Panc1 (cell line): Measurements from ENCODE around the gene SSTR1.

ENCODE experiments used
- POLR2AphosphoS5 ChIP-seq: IDR thresholded peaks from 2 replicates; pipeline ENCODE4 v1.6.1; 2012; ENCODE audit warnings: mild to moderate bottlenecking, low read depth, low read length, moderate library complexity
- TCF7L2 ChIP-seq: IDR thresholded peaks from 2 replicates; pipeline ENCODE4 v1.6.1; 2011; ENCODE audit warnings: mild to moderate bottlenecking, low read depth, low read length, inconsistent platforms
- TF ChIP-seq, protein P1 (sequence below): fragments of 450-650 bp; IDR thresholded peaks from 2 replicates; pipeline ENCODE4 v1.5.1; 2017; ENCODE audit warnings: mild to moderate bottlenecking
- TF ChIP-seq, protein P2 (sequence below), 2 experiments: IDR thresholded peaks; 2 replicates each; pipeline ENCODE4 v1.6.1; 2011 to 2012; ENCODE audit warnings: low read depth in 2 of 2, control low read depth in 1 of 2, low read length in 1 of 2, mild to moderate bottlenecking in 1 of 2, moderate library complexity in 1 of 2; ENCODE audit not compliant: insufficient read depth in 1 of 2

DNA sequence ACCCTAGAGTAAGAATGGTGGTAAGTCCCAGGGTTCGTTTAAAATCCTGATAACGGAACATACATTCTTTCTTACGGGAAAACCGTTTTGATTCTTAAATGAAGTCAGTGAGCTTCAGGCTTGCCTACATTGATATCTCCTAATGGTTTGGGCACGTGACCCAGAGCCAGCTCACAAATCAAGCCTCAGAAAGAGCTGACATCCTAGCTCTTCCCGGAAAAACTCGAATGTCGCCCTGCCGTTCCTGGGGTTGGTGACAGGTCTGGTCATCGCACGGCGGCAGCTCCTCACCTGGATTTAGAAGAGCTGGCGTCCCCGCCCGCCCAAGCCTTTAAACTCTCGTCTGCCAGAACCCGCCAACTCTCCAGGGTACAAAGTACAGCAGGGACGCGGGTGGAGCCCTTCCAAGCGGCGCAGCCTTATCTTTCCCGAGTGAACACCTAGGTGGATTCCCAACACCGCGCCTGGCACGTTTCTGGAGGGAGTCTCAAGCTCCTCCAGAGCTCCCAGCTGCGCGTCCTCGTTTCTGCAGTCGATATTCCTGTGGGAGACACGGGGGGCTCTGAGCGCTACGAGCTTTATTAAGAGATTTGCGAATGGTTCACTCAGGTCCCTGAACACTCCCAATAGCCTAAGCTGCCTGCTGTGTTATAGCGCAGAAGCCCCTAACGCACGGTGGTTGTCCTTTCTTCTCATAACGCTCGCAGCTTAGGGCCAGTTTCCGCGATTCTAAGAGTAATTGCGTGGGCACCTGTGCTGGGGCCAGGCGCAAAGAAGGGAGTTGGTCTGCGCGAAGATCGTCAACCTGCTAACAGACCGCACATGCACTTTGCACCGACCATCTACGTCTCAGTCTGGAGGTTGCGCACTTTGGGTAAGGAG lies at the start of gene SSTR1:
- TF ChIP-seq, protein P1, sequence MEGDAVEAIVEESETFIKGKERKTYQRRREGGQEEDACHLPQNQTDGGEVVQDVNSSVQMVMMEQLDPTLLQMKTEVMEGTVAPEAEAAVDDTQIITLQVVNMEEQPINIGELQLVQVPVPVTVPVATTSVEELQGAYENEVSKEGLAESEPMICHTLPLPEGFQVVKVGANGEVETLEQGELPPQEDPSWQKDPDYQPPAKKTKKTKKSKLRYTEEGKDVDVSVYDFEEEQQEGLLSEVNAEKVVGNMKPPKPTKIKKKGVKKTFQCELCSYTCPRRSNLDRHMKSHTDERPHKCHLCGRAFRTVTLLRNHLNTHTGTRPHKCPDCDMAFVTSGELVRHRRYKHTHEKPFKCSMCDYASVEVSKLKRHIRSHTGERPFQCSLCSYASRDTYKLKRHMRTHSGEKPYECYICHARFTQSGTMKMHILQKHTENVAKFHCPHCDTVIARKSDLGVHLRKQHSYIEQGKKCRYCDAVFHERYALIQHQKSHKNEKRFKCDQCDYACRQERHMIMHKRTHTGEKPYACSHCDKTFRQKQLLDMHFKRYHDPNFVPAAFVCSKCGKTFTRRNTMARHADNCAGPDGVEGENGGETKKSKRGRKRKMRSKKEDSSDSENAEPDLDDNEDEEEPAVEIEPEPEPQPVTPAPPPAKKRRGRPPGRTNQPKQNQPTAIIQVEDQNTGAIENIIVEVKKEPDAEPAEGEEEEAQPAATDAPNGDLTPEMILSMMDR, result no peak
- TF ChIP-seq TCF7L2, result no peak
- no peak for TF ChIP-seq POLR2AphosphoS5
- TF ChIP-seq, protein P2, sequence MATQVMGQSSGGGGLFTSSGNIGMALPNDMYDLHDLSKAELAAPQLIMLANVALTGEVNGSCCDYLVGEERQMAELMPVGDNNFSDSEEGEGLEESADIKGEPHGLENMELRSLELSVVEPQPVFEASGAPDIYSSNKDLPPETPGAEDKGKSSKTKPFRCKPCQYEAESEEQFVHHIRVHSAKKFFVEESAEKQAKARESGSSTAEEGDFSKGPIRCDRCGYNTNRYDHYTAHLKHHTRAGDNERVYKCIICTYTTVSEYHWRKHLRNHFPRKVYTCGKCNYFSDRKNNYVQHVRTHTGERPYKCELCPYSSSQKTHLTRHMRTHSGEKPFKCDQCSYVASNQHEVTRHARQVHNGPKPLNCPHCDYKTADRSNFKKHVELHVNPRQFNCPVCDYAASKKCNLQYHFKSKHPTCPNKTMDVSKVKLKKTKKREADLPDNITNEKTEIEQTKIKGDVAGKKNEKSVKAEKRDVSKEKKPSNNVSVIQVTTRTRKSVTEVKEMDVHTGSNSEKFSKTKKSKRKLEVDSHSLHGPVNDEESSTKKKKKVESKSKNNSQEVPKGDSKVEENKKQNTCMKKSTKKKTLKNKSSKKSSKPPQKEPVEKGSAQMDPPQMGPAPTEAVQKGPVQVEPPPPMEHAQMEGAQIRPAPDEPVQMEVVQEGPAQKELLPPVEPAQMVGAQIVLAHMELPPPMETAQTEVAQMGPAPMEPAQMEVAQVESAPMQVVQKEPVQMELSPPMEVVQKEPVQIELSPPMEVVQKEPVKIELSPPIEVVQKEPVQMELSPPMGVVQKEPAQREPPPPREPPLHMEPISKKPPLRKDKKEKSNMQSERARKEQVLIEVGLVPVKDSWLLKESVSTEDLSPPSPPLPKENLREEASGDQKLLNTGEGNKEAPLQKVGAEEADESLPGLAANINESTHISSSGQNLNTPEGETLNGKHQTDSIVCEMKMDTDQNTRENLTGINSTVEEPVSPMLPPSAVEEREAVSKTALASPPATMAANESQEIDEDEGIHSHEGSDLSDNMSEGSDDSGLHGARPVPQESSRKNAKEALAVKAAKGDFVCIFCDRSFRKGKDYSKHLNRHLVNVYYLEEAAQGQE (IDR thresholded peaks at IDR 0.05; ENCODE audit: insufficient read depth in 1 of 2, low read depth in 2 of 2, low read length in 1 of 2), result no peak
